Spinal cord (tissue), 10 donors: ENCODE data around the gene PRKCD. TPM values are rescaled to one million over a fixed set of nuclear protein-coding genes. Genes with fewer than 3 reads are reported as not detected.

Experiments used
- DNase-seq, 6 donors: peaks; one replicate each; pipeline versions ENCODE4 v3.0.0 to v3.0.0-alpha.2; 2013 to 2015; ENCODE audit warnings: low spot score in 6 of 6, low read depth in 4 of 6
- H3K27ac ChIP-seq: one replicate; pipeline ENCODE4 v1.5.1; 2013; ENCODE audit warnings: low read depth, low read length, control low read depth
- H3K27me3 ChIP-seq: one replicate; pipeline ENCODE4 v1.6.1; 2013; ENCODE audit warnings: low read length; ENCODE audit not compliant: control insufficient read depth, insufficient read depth
- H3K36me3 ChIP-seq: one replicate; pipeline ENCODE4 v1.6.1; 2013; ENCODE audit warnings: low read length; ENCODE audit not compliant: control insufficient read depth, insufficient read depth
- H3K4me1 ChIP-seq: one replicate; pipeline ENCODE4 v1.6.1; 2013; ENCODE audit warnings: low read length; ENCODE audit not compliant: control insufficient read depth, insufficient read depth
- H3K4me3 ChIP-seq: one replicate; pipeline ENCODE4 v1.5.1; 2013; ENCODE audit warnings: low read depth, low read length, control low read depth
- H3K9me3 ChIP-seq: one replicate; pipeline ENCODE4 v1.6.1; 2013; ENCODE audit warnings: low read length; ENCODE audit not compliant: control insufficient read depth, insufficient read depth
- WGBS: methylation state at CpG from one replicate; pipeline ENCODE4 v1.1.5; 2013; ENCODE audit warnings: missing lambda C conversion rate; ENCODE audit not compliant: insufficient coverage; 5-methylcytosine and 5-hydroxymethylcytosine counted together
- polyA plus RNA-seq, 2 donors: library from polyadenylated mRNA; unstranded; fragments of 120-200 nt; gene quantifications; one replicate each; pipeline ENCODE4 v1.2.1, GENCODE V29; 2013; ENCODE audit not compliant: insufficient read length in 2 of 2
- total RNA-seq, 2 donors: library from RNA; depleted of rRNA in 1 of 2; stranded (reverse); fragments of 120-200 nt in 1 of 2; fragments of >200 nt in 1 of 2; gene quantifications; one replicate each; pipeline versions ENCODE4 v1.2.3 to v1.2.4, GENCODE V29; 2013 to 2014
- donor health status: healthy.

The PRKCD gene
- total and polyA plus RNA-seq, 4 donors: 2.9 to 15.0 (median 11.2) TPM

- DNase-seq: no peak
- Histone ChIP-seq H3K36me3 (no peaks in the 10 kb centered on the region), H3K27me3 (no peaks in the 10 kb centered on the region), H3K27ac (no peak overlapping the region), H3K4me1 (no peaks in the 10 kb centered on the region), H3K9me3 (no peaks in the 10 kb centered on the region), H3K4me3 (no peak overlapping the region)
- 94% methylated on average over 2 of the region's 4 CpGs for WGBS
Measured at GRCh38 chr3:53137835-53138446, 23.1 kb upstream of the PRKCD start.

GRCh38 chr3:53139906-53140846 is 20.8 kb upstream of the PRKCD start:
- H3K4me3 ChIP-seq: no peak overlapping the region
- no peak for DNase-seq
- no peaks in the 10 kb centered on the region for H3K27me3 ChIP-seq
- H3K27ac ChIP-seq: no peak overlapping the region
- WGBS: 81% methylated on average over 5 of the region's 6 CpGs
- no peaks in the 10 kb centered on the region for H3K36me3 ChIP-seq
- no peaks in the 10 kb centered on the region for H3K4me1 ChIP-seq
- no peaks in the 10 kb centered on the region for H3K9me3 ChIP-seq

- no peaks in the 10 kb centered on the region for H3K9me3 ChIP-seq
- H3K4me3 ChIP-seq: no peak overlapping the region
- H3K4me1 ChIP-seq: peaks cover under 1% of the 10 kb centered on the region
- DNase-seq: no peak
- WGBS: 97% methylated on average over 4 of the region's 6 CpGs
- no peaks in the 10 kb centered on the region for H3K27me3 ChIP-seq
- no peaks in the 10 kb centered on the region for H3K36me3 ChIP-seq
- H3K27ac ChIP-seq: no peak overlapping the region
Measured at GRCh38 chr3:53140847-53141845, 19.9 kb upstream of the PRKCD start.

GRCh38 chr3:53142986-53143385 is 18.0 kb upstream of the PRKCD start:
- H3K36me3 ChIP-seq: no peaks in the 10 kb centered on the region
- H3K27me3 ChIP-seq: no peaks in the 10 kb centered on the region
- WGBS: 43% methylated on average over 3 of the region's 3 CpGs
- H3K27ac ChIP-seq: no peak overlapping the region
- H3K4me3 ChIP-seq: no peak overlapping the region
- no peak for DNase-seq
- H3K9me3 ChIP-seq: no peaks in the 10 kb centered on the region
- H3K4me1 ChIP-seq: peaks cover 10% of the 10 kb centered on the region

GRCh38 chr3:53144446-53144845 is 16.6 kb upstream of the PRKCD start:
- no peaks in the 10 kb centered on the region for H3K9me3 ChIP-seq
- H3K27me3 ChIP-seq: no peaks in the 10 kb centered on the region
- no peaks in the 10 kb centered on the region for H3K36me3 ChIP-seq
- no peak for DNase-seq
- H3K4me3 ChIP-seq: no peak overlapping the region
- H3K27ac ChIP-seq: no peak overlapping the region
- WGBS: 97% methylated on average over 4 of the region's 4 CpGs
- peaks cover 10% of the 10 kb centered on the region for H3K4me1 ChIP-seq

GRCh38 chr3:53144862-53145712 is 15.9 kb upstream of the PRKCD start:
- H3K4me1 ChIP-seq: peaks cover 10% of the 10 kb centered on the region
- no peak overlapping the region for H3K27ac ChIP-seq
- 84% methylated on average over 6 of the region's 11 CpGs for WGBS
- H3K27me3 ChIP-seq: no peaks in the 10 kb centered on the region
- DNase-seq: no peak
- H3K9me3 ChIP-seq: no peaks in the 10 kb centered on the region
- no peak overlapping the region for H3K4me3 ChIP-seq
- no peaks in the 10 kb centered on the region for H3K36me3 ChIP-seq

GRCh38 chr3:53145713-53146080 is 15.3 kb upstream of the PRKCD start:
- H3K4me1 ChIP-seq: peaks cover 10% of the 10 kb centered on the region
- no peaks in the 10 kb centered on the region for H3K27me3 ChIP-seq
- DNase-seq: no peak
- no peak overlapping the region for H3K4me3 ChIP-seq
- WGBS: 90% methylated on average over 2 of the region's 3 CpGs
- no peaks in the 10 kb centered on the region for H3K36me3 ChIP-seq
- H3K9me3 ChIP-seq: no peaks in the 10 kb centered on the region
- no peak overlapping the region for H3K27ac ChIP-seq

GRCh38 chr3:53146319-53146891 is 14.6 kb upstream of the PRKCD start:
- no peaks in the 10 kb centered on the region for H3K36me3 ChIP-seq
- peak in 1 of 6 donors; percentile 22 for DNase-seq

More at GRCh38 chr3:53146319-53146891, 14.6 kb upstream of the PRKCD start:
- 46% methylated on average over 6 of the region's 7 CpGs for WGBS
- Histone ChIP-seq H3K4me3 (no peak overlapping the region), H3K27me3 (no peaks in the 10 kb centered on the region), H3K9me3 (no peaks in the 10 kb centered on the region), H3K27ac (no peak overlapping the region), H3K4me1 (peaks cover 10% of the 10 kb centered on the region)
